Osteocyte (in vitro differentiated cells): Measurements from ENCODE around the gene GTSF1L. TPM values are rescaled to one million over a fixed set of nuclear protein-coding genes. Genes with fewer than 3 reads are reported as not detected.

Experiments used
- DNase-seq: peaks from one replicate; pipeline ENCODE4 v3.0.0; 2021; ENCODE audit warnings: mixed read lengths; ENCODE audit not compliant: unreplicated experiment; ENCODE audit errors: extremely low spot score
- H3K27ac Mint-ChIP-seq: one replicate; pipeline ENCODE4 v1.8.0; 2021; ENCODE audit warnings: mild to moderate bottlenecking, mixed read lengths; ENCODE audit not compliant: unreplicated experiment
- H3K27me3 Mint-ChIP-seq: one replicate; pipeline ENCODE4 v1.8.0; 2021; ENCODE audit warnings: mixed read lengths; ENCODE audit not compliant: unreplicated experiment
- H3K36me3 Mint-ChIP-seq: one replicate; pipeline ENCODE4 v1.8.0; 2021; ENCODE audit warnings: mixed read lengths; ENCODE audit not compliant: unreplicated experiment
- H3K4me1 Mint-ChIP-seq: one replicate; pipeline ENCODE4 v1.8.0; 2021; ENCODE audit warnings: mixed read lengths; ENCODE audit not compliant: unreplicated experiment
- H3K4me3 Mint-ChIP-seq: one replicate; pipeline ENCODE4 v1.8.0; 2021; ENCODE audit warnings: mild to moderate bottlenecking, moderate library complexity, mixed read lengths; ENCODE audit not compliant: unreplicated experiment
- H3K9me3 Mint-ChIP-seq: one replicate; pipeline ENCODE4 v1.8.0; 2021; ENCODE audit warnings: mixed read lengths; ENCODE audit not compliant: unreplicated experiment
- total RNA-seq: library from RNA; stranded (reverse); gene quantifications from 2 replicates; pipeline ENCODE4 v1.2.1, GENCODE V29; 2021
- TF ChIP-seq, protein P1 (sequence below): fragments of 200-600 bp; sonication (generic); IDR thresholded peaks from 2 replicates; pipeline ENCODE4 v1.5.0; 2021; ENCODE audit warnings: antibody characterized with exemption, mild to moderate bottlenecking, moderate library complexity

Gene GTSF1L
- total RNA-seq, 1 donor from 2014 or later: not detected

DNA sequence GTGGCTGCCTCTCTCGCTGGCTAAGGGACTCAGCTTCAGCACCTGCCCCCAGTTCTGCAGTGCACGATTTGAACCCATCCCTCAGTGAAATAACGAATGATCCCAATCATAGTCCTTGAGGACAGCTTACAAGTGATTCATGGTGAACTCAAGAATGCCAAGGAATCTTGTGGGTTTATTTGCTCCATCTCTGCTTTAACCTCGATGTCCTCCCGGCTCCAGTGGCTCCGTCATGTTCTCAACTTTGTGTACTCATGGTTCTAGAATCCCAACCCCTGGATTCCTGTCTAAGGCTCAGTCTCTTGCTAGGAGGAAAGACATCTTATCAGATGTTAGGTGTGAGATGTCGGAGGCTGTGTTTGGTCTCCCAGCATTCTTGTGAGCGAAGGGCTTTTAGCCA lies 29.0 kb upstream of the GTSF1L start:
- Mint-ChIP-seq H3K27me3 (peaks cover 31% of the 10 kb centered on the region), H3K4me1 (no peaks in the 10 kb centered on the region), H3K4me3 (no peak overlapping the region), H3K9me3 (no peaks in the 10 kb centered on the region), H3K36me3 (no peaks in the 10 kb centered on the region), H3K27ac (no peak overlapping the region)
- TF ChIP-seq, protein P1, sequence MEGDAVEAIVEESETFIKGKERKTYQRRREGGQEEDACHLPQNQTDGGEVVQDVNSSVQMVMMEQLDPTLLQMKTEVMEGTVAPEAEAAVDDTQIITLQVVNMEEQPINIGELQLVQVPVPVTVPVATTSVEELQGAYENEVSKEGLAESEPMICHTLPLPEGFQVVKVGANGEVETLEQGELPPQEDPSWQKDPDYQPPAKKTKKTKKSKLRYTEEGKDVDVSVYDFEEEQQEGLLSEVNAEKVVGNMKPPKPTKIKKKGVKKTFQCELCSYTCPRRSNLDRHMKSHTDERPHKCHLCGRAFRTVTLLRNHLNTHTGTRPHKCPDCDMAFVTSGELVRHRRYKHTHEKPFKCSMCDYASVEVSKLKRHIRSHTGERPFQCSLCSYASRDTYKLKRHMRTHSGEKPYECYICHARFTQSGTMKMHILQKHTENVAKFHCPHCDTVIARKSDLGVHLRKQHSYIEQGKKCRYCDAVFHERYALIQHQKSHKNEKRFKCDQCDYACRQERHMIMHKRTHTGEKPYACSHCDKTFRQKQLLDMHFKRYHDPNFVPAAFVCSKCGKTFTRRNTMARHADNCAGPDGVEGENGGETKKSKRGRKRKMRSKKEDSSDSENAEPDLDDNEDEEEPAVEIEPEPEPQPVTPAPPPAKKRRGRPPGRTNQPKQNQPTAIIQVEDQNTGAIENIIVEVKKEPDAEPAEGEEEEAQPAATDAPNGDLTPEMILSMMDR: no peak
- no peak for DNase-seq

- TF ChIP-seq, protein P1: no peak
- H3K4me3 Mint-ChIP-seq: no peak overlapping the region
- no peak overlapping the region for H3K27ac Mint-ChIP-seq
- H3K9me3 Mint-ChIP-seq: no peaks in the 10 kb centered on the region
- no peaks in the 10 kb centered on the region for H3K4me1 Mint-ChIP-seq
- no peaks in the 10 kb centered on the region for H3K36me3 Mint-ChIP-seq
- DNase-seq: no peak
- peaks cover 34% of the 10 kb centered on the region for H3K27me3 Mint-ChIP-seq
Measured at GRCh38 chr20:43755390-43755789, 28.6 kb upstream of the GTSF1L start.

DNA sequence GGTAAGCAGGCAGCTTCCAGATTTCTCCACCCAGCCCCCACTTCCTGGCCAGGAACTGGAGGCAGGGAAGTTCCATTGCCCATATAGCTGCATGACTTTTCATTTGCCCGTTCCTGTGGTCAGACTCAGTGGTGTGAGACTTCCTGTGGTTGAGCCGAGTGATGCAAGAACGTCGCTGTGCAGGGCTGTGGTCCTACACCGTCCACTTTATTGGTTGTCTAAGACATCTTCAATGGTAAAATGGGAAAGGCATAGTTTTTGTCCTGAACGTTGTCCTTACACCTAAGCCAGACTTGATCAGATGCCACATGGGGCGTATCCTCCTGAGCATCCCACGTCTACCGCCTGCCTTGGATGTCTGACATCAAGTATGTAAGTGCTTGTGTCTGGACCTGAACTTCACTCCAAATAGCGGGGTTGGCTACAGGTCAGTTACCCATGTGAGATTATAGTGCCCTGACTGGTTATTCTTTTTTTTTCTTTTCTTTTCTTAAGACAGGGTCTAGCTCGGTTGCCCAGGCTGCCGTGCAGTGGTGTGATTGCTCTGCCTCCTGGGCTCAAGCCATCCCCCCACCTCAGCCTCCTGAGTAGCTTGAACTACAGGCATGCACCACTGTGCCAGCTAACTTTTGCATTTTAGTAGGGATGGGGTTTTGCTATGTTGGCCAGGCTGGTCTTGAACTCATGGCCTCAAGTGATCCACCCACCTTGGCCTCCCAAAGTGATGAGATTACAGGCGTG lies 25.9 kb upstream of the GTSF1L start:
- H3K9me3 Mint-ChIP-seq: no peaks in the 10 kb centered on the region
- H3K27me3 Mint-ChIP-seq: peaks cover 19% of the 10 kb centered on the region
- TF ChIP-seq, protein P1: no peak
- no peak overlapping the region for H3K27ac Mint-ChIP-seq
- no peak overlapping the region for H3K4me3 Mint-ChIP-seq
- DNase-seq: no peak
- H3K4me1 Mint-ChIP-seq: peaks cover 1% of the 10 kb centered on the region
- H3K36me3 Mint-ChIP-seq: no peaks in the 10 kb centered on the region

DNA sequence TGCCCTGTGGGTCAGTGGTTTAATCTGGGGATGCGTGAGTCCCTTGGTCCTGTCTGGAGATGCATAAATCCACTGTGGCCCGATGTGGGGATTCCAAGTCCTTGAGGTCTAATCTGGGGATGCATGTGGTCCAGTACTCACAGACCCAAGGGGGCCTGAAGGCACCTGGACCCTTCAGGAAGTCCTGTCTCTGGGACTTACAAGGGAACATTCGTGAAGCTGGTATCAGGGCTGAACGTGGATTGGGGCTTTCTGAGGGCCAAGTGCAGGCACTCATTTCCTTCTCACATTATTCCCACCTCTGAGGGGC lies 25.2 kb upstream of the GTSF1L start:
- Mint-ChIP-seq H3K27ac (no peak overlapping the region), H3K36me3 (no peaks in the 10 kb centered on the region), H3K27me3 (peaks cover 17% of the 10 kb centered on the region), H3K4me1 (peaks cover 1% of the 10 kb centered on the region), H3K4me3 (no peak overlapping the region), H3K9me3 (no peaks in the 10 kb centered on the region)
- TF ChIP-seq, protein P1: no peak
- no peak for DNase-seq

DNA sequence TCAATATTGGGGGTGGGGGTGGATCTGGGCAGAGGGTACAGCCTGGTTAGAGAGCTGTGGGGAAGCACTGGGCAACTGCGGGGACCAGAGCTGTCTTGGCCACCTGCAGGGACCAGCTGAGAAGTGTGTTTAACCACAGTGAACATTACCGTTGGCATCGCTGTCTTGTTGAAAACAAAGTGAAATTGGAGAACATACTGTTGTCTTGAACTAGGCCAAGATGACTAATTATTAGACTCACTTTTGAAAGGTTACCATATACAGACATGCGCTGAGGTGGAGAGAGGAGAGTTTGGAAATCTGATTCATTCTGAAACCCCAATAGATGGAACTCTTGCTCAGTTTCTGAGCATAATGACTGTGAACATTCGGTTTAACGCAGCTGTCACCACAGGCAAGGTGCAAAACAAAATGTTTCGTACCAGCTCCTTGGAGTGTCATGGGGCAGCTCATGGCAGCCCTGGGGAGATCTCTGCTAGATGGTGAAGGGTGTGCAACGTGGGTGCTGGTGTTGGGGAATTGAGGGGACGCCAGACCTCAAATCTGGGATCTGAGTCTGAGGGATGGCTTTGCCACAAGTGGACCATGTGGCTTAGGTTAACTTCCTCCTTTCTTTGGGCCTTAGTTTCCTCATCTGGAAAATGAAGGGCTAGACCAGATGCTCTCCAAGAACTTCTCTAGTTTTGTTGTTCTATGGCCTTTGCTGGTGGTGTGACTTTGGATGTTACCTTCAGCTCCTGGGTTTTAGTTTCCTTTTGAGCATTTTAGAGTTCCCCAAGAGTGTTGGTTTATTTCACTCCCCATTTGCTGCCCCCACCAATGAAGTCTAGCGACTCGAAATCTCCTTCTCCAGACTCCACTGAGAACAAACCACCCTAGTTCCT lies 24.6 kb upstream of the GTSF1L start:
- DNase-seq: no peak
- H3K4me1 Mint-ChIP-seq: peaks cover 1% of the 10 kb centered on the region
- no peaks in the 10 kb centered on the region for H3K9me3 Mint-ChIP-seq
- H3K27ac Mint-ChIP-seq: no peak overlapping the region
- no peaks in the 10 kb centered on the region for H3K36me3 Mint-ChIP-seq
- TF ChIP-seq, protein P1: no peak
- H3K4me3 Mint-ChIP-seq: no peak overlapping the region
- peaks cover 20% of the 10 kb centered on the region for H3K27me3 Mint-ChIP-seq
